ENCODE data around the gene PSMG3.

The PSMG3 gene, protein sequence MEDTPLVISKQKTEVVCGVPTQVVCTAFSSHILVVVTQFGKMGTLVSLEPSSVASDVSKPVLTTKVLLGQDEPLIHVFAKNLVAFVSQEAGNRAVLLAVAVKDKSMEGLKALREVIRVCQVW

DNA sequence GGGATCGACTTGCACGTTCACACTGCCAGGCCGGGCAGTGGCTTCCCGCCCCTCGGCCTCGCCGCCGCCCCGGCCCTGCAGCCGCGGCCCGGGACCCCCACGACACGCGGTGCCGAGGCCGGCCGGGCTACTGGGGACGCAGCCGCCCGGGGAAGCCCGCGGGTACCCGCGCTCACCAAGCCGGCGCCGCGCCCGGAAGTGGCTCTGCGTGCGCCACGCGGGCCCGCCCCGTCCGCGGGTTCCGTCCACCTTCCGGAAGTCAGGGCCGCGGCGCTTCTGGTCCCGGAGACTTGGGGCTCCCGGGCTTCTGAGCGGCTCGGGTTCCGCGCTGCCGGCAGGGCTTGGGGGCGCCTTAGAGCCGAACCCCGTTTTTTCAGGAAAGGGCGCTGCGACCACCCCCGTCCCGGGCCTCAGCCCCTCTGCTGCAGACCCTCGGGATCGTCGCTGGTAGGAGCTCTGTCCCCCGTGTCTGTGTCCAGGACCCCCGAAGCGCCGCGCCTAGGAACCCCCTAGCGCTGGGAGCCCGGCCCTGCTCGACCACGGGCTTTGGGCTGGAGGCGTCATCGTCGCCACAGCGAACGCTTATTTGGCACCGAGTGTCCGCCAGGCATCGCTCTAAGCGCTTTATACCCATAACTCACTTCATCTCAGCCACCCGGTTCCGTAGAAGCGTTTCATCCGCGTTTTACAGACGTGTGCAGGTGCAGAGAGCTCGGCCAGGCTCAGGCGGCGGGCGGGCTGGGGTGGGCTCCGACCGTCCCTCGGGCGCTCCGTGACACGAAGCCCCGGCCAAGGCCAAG is at the start of gene PSMG3:
Gene PSMG3, minus strand, starts transcription at position 200 of the 800 bp plus-strand sequence. CDS start 693 bp downstream, outside the sequence.
- DNase-seq, result peak; percentile 80

DNA sequence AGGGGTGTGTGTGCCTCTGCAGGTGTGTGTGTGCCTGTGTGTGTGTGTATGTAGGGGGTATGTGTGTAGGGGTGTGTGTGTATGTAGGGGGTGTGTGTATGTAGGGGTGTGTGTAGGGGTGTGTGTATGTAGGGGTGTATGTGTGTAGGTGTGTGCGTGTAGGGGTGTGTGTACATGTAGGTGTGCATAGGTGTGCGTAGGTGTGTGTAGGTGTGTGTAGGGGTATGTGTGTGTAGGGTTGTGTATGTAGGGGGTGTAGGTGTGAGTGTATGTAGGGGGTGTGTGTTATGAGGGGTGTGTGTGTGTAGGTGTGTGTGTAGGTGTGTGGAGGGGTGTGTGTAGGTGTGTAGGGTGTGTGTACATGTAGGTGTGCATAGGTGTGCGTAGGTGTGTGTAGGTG is 48.6 kb upstream of the PSMG3 start:
- no peak for DNase-seq

DNA sequence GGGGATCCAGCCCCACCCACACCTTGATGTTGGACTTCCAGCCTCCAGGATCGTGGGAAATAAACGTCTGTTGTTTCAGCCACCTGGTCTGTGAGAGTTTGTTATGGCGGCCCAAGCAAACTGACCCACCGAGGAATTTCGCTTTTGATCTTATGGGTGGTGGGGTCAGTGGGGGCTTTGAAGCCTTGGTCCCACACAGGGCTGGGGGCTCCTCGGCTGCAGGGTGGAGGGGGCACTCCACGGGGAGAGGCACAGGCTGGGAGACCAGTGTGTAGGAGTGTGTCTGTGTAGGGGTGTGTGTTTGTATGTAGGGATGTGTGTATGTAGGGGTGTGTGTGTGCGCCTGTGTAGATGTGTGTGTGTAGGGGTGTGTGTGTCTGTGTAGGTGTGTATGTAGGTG is 48.1 kb upstream of the PSMG3 start:
- DNase-seq, result no peak

DNA sequence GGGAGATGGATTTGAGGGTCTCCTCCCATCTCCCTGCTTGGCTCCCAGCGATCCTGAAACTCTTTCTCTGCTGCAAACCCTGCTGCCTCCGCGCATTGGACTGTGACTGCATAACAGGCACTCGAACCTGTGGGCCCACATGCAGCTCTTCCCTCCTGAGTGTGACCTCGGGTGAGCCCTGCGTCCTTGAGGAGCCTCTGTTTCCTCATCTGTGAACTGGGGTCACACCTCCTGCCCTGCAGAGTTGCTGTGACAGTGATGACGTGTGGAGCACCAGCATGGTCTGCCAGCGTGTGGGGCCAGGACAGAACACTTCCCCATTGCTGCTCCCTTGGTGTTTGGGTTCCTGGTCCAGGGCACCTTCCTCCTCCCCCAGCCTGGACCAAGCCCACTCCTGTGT is 46.9 kb upstream of the PSMG3 start:
- DNase-seq, result no peak

DNA sequence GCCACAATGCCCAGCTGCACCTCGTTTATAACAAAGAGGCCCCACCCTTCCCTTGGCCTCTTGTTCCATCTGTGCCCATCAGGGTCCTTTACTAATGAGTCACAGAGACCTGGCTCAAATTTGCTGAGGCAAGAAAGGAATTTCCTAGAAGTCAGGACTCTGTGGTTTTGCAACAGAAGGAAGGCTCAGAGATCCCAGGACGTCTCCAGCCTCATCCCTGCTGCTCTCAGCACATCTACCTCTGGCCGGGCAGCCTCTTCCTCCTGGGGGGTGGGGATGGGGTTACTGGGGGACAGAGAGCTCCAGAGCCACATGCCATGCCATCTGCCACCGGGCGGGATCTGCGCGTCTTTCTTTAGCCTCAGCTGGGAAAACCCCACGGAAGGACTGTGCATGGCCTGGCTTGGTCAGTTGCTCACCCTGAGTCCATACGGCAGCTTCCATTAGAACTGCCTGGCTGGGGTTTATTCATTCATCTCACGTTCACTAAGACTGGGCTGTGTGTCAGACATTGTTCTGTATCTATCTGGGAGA is 41.9 kb upstream of the PSMG3 start:
- no peak for DNase-seq

DNA sequence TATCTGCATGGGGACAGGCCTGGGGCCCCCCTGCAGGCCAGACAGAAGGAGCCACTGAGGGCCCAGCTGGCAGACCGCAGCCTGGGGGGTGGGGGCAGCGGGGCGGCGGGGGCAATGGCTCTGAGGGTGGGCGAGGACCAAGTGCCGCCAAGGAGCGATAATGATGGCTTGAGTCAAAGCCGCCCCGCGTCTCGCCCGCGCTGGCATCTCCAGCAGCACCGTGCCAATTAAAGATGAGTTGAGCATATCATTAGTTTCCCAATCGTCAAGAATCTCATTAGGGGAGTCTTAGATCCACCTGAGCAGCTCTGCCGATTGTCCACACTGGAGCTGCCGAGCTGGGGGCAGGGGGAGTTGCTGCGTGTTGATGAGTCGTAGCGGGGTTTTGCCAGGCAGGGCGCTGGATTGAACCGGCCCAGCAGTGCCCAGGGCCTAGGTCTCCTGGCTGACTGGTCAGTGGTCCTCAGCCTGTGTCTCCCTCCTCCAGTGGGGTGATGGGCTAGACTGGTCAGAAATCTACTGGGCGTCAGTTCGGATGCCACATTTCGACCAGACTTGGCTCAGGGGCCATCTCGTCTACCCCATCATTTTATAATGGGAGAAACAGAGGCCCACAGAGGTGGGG is 41.0 kb upstream of the PSMG3 start:
- no peak for DNase-seq

DNA sequence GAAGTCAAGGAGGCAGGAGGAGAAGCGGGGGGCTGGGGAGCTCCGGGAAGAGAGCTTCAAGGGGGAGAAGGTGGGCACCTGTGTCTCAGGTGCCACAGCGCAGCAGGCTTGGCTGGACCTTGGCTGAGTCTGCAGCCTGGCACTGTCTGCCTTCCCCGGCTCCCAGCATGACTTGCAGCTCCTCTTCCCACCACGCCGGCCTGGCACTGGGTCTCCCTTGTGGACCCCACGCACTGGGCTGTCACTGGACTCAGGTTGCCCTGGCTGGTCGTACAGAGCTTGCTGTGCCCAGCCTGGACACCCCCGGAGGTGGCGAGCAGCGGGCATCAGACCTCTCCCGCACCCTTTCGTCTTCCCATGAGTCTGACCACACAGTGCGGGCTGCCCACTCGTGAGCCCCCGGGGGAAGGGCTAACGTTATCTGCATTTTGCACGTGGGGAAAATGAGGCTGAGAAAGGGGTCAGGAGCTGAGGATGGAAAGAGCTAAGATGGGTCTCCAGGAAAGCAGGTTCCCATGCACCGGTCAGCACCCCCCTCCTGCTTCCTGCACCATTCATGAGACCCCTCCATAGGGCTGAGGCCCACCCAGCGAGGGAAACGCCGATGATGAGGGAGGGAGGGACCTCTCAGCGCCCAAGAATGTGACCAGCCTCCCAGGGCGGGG is 40.3 kb upstream of the PSMG3 start:
- no peak for DNase-seq

DNA sequence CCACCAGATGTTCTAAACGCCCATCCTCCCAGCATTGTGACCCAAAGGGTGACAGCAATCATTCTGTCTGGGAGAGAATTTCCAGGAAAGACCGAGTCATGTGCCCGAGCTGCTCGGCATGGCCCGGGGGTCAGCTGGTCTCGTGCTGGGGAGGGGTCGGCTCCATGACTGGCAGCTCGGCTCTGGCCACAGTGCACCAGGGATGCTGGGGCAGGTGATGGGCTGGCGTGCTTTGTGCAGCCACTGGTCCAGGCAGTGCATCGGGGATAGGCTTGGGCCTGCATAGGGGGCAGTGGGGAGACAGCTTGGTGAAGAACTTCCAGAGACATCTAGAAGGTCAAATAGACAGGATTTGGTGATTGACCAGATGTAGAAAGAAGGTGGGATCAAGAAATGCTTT is 39.2 kb upstream of the PSMG3 start:
- DNase-seq, result no peak

DNA sequence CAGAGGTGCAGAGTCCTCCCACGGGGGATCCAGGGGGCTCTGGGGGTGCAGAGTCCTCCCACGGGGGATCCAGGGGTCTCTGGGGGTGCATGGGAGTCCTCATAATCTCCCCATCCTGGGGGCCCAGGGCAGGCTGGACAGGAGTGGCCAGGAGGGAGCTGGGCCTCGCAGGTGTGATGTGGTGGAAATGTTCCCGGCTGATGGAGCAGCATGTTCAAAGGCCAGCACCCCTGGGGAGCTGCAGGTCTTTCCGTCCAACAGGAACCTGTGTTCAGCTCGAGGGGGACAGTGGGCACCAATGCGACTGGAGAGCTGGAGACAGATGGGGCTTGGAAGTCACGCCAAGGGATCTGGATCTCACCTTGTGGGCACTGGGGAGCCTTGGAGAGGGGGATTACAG is 38.5 kb upstream of the PSMG3 start:
- DNase-seq, result no peak

DNA sequence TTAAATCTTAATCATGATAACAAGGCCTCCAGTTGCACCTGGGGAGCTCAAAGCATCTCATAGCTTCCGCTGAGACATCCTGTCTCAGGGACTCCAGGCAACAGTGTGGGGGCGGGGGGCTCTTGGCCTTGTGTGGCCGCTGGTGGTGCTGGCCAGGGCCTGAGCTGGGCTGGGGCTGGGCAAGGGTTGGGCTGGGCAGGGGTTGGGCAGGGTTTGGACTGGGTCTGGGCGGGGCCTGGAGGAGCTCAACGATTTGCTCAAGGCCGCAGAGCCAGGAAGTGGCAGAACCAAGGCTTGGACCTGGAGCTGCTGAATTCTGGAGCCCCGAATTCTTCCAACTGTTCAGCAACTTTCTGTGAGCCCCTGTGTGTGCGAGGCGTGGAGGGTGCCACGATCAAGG is 37.9 kb upstream of the PSMG3 start:
- DNase-seq, result no peak

DNA sequence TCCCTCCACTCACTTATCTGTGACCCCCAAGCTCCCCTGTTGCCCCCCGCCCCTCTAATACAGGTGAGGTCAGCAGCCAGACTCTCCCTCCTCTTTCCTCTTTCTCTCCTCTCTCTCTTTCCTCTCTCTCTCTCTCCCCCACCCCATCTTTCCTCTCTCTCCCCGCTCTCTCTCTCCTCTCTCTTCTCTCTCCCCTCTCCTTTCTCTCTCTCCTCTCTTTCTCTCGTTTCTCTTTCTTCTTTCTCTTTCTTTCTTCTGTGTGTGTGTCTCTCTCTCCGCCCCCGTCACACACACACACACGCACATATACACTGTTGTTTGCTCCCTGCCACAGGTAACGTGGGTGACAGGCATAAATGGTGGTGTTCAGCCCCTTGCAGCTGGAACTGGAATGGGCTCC is 37.2 kb upstream of the PSMG3 start:
- DNase-seq, result no peak

DNA sequence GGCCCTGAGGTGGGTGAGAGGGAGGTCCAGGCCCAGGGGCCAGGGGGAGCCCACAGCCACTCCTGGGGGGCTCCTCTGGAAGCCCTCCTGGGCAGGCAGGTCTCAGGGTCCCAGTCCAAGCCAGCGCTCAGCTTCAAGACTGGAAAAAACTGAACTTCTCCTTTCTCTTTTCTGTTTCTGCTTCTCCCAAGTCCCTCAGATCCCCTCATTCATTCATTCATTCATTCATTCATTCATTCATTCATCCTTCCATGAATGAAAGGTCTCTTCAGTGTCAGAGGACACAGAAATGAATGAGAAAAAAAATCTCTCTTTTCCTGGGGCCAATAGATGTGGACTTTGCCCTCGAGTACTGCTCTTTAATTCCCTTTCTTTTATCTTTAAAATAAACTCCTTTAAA is 34.6 kb upstream of the PSMG3 start:
- DNase-seq, result no peak

DNA sequence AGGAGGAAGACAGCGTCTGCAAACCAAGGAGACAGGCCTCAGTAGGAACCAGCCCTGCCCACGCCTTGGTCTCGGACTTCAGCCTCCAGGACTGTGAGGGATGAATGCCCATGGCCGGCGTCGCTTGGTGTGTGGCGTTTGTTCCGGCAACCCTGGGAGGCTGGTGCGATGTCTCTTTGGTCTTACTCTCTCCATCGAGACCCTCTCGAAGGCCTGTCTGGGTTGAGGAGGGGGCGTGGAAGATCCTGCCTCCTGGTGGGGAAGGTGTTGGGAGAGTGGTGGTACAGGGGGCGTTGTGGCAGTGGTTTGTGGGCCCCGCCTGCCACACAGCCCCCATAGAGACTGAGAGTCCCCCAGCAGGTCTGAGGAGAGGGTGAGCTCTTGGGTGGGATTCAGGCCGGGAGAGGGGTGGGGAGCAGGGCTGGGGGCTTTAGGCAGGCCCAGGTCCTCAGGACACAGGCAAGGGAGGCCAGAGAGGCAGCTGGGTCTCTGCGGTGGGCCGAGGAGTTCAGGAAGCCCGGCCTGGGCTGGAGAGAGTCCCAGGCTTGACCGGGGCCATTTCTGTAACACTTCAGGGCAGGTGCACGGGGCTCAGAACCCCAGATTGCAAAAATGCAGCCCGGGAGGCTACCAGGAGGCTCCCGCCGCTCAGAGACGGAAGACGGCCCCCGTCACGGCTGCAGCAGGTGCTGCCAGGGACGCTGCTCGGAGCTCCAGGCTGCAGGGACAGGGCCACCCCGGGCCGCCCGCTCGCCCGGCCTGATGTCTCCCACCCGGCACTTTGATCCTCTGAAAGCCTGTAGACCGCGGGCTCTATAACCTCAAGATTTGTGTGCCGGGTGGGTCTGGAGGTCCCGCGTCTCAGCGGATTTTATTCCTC is 33.8 kb upstream of the PSMG3 start:
- DNase-seq, result no peak

DNA sequence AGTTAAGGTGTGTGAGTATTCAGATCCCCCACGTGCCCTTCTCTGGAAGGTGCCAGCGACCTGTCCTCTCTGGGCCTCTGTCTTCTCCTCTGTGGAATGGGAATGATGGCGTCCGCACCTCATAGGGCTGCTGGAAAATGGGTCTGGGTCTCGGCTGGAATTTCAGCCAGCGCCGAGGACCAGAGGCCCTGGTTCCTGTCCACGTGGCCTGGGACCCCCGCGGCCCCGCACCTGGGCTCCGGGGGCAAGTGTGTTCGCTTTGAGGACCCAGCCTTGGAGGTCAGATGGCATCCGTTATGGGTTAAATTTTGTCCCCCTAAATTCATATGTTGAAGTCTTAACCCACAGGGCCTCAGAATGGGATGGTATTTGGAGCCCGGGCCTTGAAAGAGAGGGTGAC is 32.6 kb upstream of the PSMG3 start:
- no peak for DNase-seq

DNA sequence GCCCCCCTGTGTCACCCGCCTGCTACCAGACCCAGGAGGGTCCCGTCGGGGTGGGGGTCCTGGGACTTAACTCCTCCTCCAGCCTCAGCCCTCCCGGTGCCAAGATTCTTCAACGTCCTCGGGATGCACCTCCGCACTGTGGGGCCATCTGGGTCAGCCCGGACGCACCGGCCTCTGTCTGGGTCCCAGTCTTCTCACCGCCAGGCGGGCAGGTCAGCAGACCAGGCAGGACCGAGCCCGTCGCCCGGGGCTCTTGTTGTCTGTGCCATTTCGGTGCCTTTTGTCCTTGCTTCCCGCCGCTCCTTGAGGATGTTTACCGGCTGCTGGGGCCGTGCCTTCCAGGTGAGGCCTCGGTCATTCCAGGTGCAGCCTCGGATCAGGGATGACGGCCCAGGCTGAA is 32.1 kb upstream of the PSMG3 start:
- DNase-seq, result no peak

DNA sequence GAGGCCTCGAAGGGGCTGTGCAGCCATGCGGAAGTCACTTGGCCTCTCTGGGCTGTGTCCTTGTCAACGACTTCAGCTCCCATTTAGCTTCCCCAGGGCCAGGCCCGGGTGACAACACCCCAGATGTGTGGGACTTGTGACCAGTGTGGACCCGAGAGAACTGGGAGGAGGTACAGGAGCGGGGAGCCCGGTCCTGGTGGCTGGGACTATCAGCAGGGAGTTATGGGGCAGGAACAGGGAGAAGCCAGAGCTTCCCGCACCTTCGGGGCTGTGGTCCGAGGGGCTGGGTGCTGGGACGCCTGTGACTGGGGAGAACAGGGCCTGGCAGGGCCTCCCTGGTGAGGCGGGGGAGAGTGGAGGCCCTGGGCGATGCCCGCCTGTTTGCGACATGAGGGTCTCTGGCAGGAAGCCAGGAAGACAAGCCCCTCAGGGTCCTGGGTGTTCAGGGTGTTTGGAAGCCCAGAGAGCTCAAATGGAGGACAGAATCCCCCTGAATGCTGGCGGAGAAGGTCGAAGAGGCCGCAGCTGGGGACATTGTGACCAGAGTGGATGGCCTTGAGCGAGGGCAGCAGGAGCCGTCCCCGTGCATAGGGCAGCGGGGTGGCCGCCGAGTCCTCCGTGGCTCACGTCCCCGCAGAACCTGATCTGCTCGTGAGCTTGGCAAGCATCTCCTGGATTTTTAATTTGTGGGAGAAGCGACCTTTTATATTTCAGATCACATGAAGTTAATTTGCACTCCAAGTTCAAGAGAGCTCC is 30.0 kb upstream of the PSMG3 start:
- no peak for DNase-seq

DNA sequence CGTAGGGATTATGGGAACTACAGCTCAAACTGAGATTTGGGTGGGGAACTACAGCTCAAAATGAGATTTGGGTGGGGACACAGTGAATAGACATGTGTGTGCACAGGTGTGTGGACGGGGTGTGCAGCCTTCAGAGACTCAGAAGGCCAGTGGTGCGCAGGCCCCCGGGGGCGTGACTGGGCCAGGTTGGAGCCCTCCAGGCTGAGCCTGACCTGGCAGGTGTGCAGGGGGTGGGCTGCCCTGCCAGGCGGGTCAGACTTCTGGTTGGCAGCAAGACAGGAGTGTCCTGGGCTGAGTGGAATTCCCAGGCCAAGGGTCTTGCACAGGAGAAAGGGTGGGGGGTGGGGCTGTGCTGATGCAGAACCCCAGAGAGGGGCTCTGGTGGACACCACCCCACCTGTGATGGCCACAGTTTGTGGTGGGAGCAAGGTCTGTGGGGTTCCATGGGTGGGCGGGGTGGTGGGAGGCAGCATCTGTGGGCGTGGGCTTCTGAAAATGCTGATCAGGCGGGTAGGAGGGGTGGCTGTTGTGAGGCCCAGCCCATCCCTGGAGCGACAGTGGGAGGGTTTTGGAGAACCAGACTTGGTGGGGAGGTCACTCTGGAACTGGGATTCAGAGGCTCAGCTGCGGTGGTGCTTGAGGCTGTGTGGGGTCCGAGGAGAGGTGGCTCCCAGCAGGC is 29.3 kb upstream of the PSMG3 start:
- DNase-seq, result no peak

DNA sequence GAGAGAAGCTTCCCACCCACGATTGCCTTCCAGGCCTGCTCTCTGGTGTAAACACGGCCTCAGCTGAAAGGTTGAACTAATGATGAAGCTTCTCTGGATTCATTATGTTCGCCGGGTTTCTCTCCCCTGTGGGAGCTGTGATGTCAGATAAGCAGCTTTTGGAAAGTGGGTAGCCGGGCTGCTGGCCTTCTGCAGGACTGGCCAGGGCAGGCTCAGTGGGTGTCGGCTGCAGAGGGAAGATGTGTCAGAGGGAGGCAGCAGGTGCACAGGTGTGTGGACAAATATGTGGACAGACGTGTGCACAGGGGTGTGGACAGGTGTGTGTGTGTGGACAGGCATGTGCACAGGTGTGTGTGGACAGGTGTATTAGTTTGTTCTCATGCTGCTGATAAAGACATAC is 28.5 kb upstream of the PSMG3 start:
- DNase-seq, result no peak

DNA sequence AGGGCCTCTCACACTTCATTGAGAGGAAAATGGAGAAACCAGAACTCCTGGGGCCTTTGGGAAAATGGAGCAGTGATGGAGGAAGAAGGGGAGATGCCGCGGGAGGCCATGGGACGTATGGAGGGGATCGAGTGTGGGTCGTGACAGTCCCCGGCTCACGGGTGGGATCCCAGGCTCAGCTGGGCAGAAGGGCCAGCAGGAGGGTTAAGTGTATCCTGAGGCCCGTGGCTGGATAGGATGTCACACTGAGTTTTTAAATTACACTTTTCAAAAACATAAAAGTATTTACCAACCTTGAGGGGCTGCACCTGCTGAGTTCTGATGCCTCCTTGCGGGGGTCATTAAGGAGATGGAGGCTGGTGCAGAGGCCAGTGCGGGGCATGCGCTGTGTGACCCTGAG is 28.0 kb upstream of the PSMG3 start:
- no peak for DNase-seq

DNA sequence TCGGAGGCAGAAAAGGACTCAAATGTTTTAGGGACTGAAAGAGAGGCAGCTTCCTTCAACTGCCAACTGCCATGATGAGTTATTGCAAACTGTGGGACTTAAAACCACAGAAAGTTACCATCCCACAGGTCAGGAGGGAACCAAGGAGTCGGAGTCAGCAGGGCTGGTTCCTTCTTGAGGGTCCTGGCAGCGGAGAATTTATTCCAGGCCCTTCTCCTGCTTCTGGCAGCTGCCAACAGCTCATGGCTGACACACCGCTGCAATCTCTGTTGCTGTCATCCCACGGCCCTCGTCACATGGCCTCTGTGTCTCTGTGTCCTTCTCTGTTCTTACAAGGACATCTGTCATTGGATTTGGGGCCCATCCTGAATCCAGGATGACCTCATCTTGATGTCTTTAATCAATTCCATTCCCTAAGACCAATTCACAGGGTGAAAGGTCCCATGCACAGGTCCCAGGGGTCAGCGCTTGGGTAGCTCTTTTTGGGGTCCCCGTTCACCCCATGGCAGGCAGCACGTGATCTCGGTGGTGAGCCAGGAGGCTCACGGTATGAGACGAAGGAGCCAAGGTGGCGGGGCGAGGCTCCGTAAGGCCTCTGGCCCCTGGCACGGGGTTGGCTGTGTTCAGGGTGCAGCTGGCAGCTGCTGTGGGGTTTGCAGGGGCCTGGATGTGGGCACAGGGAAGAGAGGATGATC is 27.4 kb upstream of the PSMG3 start:
- DNase-seq, result no peak
